ENCODE data around the gene FXYD6. TPM values are rescaled to one million over a fixed set of nuclear protein-coding genes. Genes with fewer than 3 reads are reported as not detected.

FXYD6 gene
- total RNA-seq, 3 donors from 2014 or later: 10.2 to 246 (median 15.9) TPM

GRCh38 chr11:117806846-117807245 lies 69.6 kb downstream of the FXYD6 start:
- DNase-seq (no peak), ATAC-seq (no peak)
- TF ChIP-seq CTCF (IDR thresholded peaks at IDR 0.05): no peak
- intact Hi-C loops (cut with DNase I, micrococcal nuclease): loop anchor here in 1 of 2 donors (5.0 kb wide), 1 partner anchor 380 kb away; no protein-coding TSS in a partner anchor
- no peaks in the 10 kb centered on the region for H3K9me3 ChIP-seq
- no peaks in the 10 kb centered on the region for H3K36me3 ChIP-seq (ENCODE audit: low read depth)
- no peak overlapping the region for H3K4me3 ChIP-seq
- peaks cover 23% of the 10 kb centered on the region for H3K4me1 ChIP-seq (ENCODE audit: low read depth)

GRCh38 chr11:117805045-117805444 lies 71.4 kb downstream of the FXYD6 start:
- peaks cover 23% of the 10 kb centered on the region for H3K4me1 ChIP-seq (ENCODE audit: low read depth)
- no peak for TF ChIP-seq CTCF (IDR thresholded peaks at IDR 0.05)
- intact Hi-C loops (cut with DNase I, micrococcal nuclease): loop anchor here in 1 of 2 donors (5.0 kb wide), 1 partner anchor 378 kb away; no protein-coding TSS in a partner anchor
- H3K9me3 ChIP-seq: no peaks in the 10 kb centered on the region
- DNase-seq (no peak), ATAC-seq (no peak)
- no peak overlapping the region for H3K4me3 ChIP-seq
- no peaks in the 10 kb centered on the region for H3K36me3 ChIP-seq (ENCODE audit: low read depth)

GRCh38 chr11:117803896-117804295 lies 72.6 kb downstream of the FXYD6 start:
- no peaks in the 10 kb centered on the region for H3K36me3 ChIP-seq (ENCODE audit: low read depth)
- intact Hi-C loops (cut with DNase I, micrococcal nuclease): no loop called here
- ATAC-seq: no peak
- peaks cover 19% of the 10 kb centered on the region for H3K4me1 ChIP-seq (ENCODE audit: low read depth)
- H3K4me3 ChIP-seq: no peak overlapping the region
- H3K9me3 ChIP-seq: no peaks in the 10 kb centered on the region
- TF ChIP-seq CTCF (IDR thresholded peaks at IDR 0.05): no peak
- no peak for DNase-seq

GRCh38 chr11:117799634-117800033 lies 76.8 kb downstream of the FXYD6 start:
- intact Hi-C loops (cut with DNase I, micrococcal nuclease): no loop called here
- peak in 1 of 3 donors; percentile 26 for DNase-seq
- Histone ChIP-seq H3K4me1 (ENCODE audit: low read depth) (peaks cover 18% of the 10 kb centered on the region), H3K36me3 (ENCODE audit: low read depth) (no peaks in the 10 kb centered on the region), H3K4me3 (no peak overlapping the region), H3K9me3 (no peaks in the 10 kb centered on the region)
- ATAC-seq: peak; percentile 77
- no peak for TF ChIP-seq CTCF (IDR thresholded peaks at IDR 0.05)

- Histone ChIP-seq H3K4me3 (no peak within 1 kb of the TSS), H3K9me3 (no peaks in the 10 kb centered on the region), H3K4me1 (ENCODE audit: low read depth) (peaks cover 18% of the 10 kb centered on the region), H3K36me3 (ENCODE audit: low read depth) (no peaks in the 10 kb centered on the region)
- intact Hi-C loops (cut with DNase I, micrococcal nuclease): no loop called here
- peak; percentile 75 for ATAC-seq
- no peak for TF ChIP-seq CTCF (IDR thresholded peaks at IDR 0.05)
- peak in 2 of 3 donors; percentile 41 to 63 for DNase-seq
Observed at GRCh38 chr11:117796872-117797529, 79.5 kb downstream of the FXYD6 start, which contains the start of gene DSCAML1. DSCAML1 (minus strand) TSS chr11:117797216; CDS start chr11:117797079, 137 bp downstream.

All from mucosa of descending colon (tissue), 3 donors.